WERI-Rb-1 (cell line): ENCODE data around the gene CYTH3.

ENCODE experiments used
- DNase-seq: peaks from one replicate; pipeline ENCODE4 v3.0.0-alpha.2; 2020
- H3K27ac ChIP-seq: fragments of 250-450 bp; sonication (Bioruptor Pico); 2 replicates; pipeline ENCODE4 v1.5.1; 2020; ENCODE audit warnings: mild to moderate bottlenecking, moderate library complexity
- H3K27me3 ChIP-seq: fragments of 250-450 bp; sonication (Bioruptor Pico); 2 replicates; pipeline ENCODE4 v1.5.1; 2021; ENCODE audit warnings: mild to moderate bottlenecking, low read depth, moderate library complexity; ENCODE audit not compliant: insufficient read depth, severe bottlenecking
- H3K36me3 ChIP-seq: fragments of 250-450 bp; sonication (Bioruptor Pico); 2 replicates; pipeline ENCODE4 v1.5.1; 2020; ENCODE audit warnings: mild to moderate bottlenecking, moderate library complexity
- H3K4me3 ChIP-seq: 2 replicates; pipeline ENCODE4 v1.5.1; 2011; ENCODE audit warnings: low read depth, mild to moderate bottlenecking, control low read depth, low read length
- H3K9me3 ChIP-seq: fragments of 250-450 bp; sonication (Bioruptor Pico); 2 replicates; pipeline ENCODE4 v1.5.1; 2021; ENCODE audit warnings: mild to moderate bottlenecking, moderate library complexity; ENCODE audit not compliant: severe bottlenecking
- CTCF ChIP-seq: IDR thresholded peaks from 2 replicates; pipeline ENCODE4 v1.5.1; 2011; ENCODE audit warnings: low read depth, mild to moderate bottlenecking, control low read depth, inconsistent platforms, low read length

The CYTH3 gene

GRCh38 chr7:6127110-6127490, 145.3 kb downstream of the CYTH3 start:
- no peak for DNase-seq
- no peaks in the 10 kb centered on the region for H3K27me3 ChIP-seq
- no peak overlapping the region for H3K27ac ChIP-seq
- no peak overlapping the region for H3K4me3 ChIP-seq
- H3K36me3 ChIP-seq = peaks cover 21% of the 10 kb centered on the region
- TF ChIP-seq CTCF = no peak
- no peaks in the 10 kb centered on the region for H3K9me3 ChIP-seq

DNA sequence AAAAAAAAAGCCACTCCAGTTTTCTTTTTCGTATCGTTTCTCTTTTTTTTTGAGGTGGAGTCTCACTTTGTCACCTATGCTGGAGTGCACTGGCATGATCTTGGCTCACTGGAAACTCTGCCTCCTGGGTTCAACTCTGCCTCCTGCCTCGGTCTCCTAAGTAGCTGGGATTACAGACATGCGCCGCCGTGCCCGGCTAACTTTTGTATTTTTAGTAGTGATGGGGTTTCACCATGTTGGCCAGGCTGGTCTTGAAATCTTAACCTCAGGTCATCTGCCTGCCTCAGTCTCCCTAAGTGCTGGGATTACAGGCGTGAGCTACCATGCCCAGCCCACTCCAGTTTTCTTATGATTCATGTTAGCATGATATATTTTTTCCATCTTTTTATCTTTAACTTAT, 148.6 kb downstream of the CYTH3 start:
- peaks cover 40% of the 10 kb centered on the region for H3K36me3 ChIP-seq

DNA sequence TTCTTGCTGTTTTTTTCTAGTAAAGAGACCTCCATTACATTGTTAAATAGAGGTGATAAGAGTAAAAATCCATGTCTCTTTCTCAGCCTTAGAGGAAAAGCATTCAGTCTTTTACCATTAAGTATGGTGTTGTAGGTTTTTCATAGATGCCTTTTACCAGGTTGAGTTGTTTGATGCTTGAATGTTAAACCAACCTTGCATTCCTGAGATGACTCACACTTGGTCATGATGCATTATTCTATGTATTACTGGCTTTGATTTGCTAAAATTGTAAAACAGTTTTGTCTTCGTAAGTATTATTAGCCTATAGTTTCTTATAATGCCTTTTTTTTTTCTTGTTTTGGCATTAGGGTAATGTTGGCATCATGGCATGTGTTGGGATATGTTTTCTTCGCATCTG, 151.3 kb downstream of the CYTH3 start:
- DNase-seq = no peak
- H3K36me3 ChIP-seq = peaks cover 51% of the 10 kb centered on the region
- no peak overlapping the region for H3K27ac ChIP-seq
- no peaks in the 10 kb centered on the region for H3K27me3 ChIP-seq
- TF ChIP-seq CTCF = no peak
- no peak overlapping the region for H3K4me3 ChIP-seq
- no peaks in the 10 kb centered on the region for H3K9me3 ChIP-seq

More for the DNA sequence above, 148.6 kb downstream of the CYTH3 start:
- DNase-seq = no peak
- H3K27ac ChIP-seq = no peak overlapping the region
- no peaks in the 10 kb centered on the region for H3K9me3 ChIP-seq
- H3K27me3 ChIP-seq = no peaks in the 10 kb centered on the region
- no peak for TF ChIP-seq CTCF
- H3K4me3 ChIP-seq = no peak overlapping the region

- no peak for TF ChIP-seq CTCF
Measured at GRCh38 chr7:6117533-6117932, 154.9 kb downstream of the CYTH3 start.

GRCh38 chr7:6116211-6116610, 156.2 kb downstream of the CYTH3 start:
- no peaks in the 10 kb centered on the region for H3K27me3 ChIP-seq
- DNase-seq = no peak
- no peaks in the 10 kb centered on the region for H3K9me3 ChIP-seq
- TF ChIP-seq CTCF = no peak
- peaks cover 72% of the 10 kb centered on the region for H3K36me3 ChIP-seq
- no peak overlapping the region for H3K4me3 ChIP-seq
- H3K27ac ChIP-seq = no peak overlapping the region

More at GRCh38 chr7:6117533-6117932, 154.9 kb downstream of the CYTH3 start:
- Histone ChIP-seq H3K27me3 (no peaks in the 10 kb centered on the region), H3K9me3 (no peaks in the 10 kb centered on the region), H3K27ac (no peak overlapping the region), H3K4me3 (no peak overlapping the region), H3K36me3 (peaks cover 75% of the 10 kb centered on the region)
- no peak for DNase-seq
